Hepatocyte (in vitro differentiated cells): Measurements from ENCODE around the gene CCDC27. TPM values are rescaled to one million over a fixed set of nuclear protein-coding genes. Genes with fewer than 3 reads are reported as not detected.

Experiments
- DNase-seq: peaks from one replicate; pipeline ENCODE4 v3.0.0-alpha.2; 2016; ENCODE audit warnings: low spot score
- H2AFZ ChIP-seq: fragments of 200-600 bp; sonication (generic); 2 replicates; pipeline ENCODE4 v1.6.0; 2016; ENCODE audit warnings: antibody characterized with exemption, mild to moderate bottlenecking
- H3K27ac ChIP-seq: fragments of 200-600 bp; sonication (generic); 2 replicates; pipeline ENCODE4 v1.5.1; 2016; ENCODE audit warnings: mild to moderate bottlenecking
- H3K27me3 ChIP-seq: fragments of 200-600 bp; sonication (generic); 2 replicates; pipeline ENCODE4 v1.6.1; 2016
- H3K36me3 ChIP-seq: fragments of 200-600 bp; sonication (generic); replicated peaks from 2 replicates; pipeline ENCODE4 v1.5.1; 2016; ENCODE audit warnings: low read depth; ENCODE audit not compliant: insufficient read depth
- H3K4me1 ChIP-seq: fragments of 200-600 bp; sonication (generic); 2 replicates; pipeline ENCODE4 v1.5.1; 2016; ENCODE audit warnings: mild to moderate bottlenecking, moderate library complexity; ENCODE audit not compliant: insufficient read depth
- H3K4me2 ChIP-seq: fragments of 200-600 bp; sonication (generic); 2 replicates; pipeline ENCODE4 v1.6.0; 2016
- H3K4me3 ChIP-seq: fragments of 200-600 bp; sonication (generic); 2 replicates; pipeline ENCODE4 v1.5.1; 2016; ENCODE audit warnings: mild to moderate bottlenecking
- H3K79me2 ChIP-seq: fragments of 200-600 bp; sonication (generic); 2 replicates; pipeline ENCODE4 v1.6.0; 2017; ENCODE audit warnings: mild to moderate bottlenecking
- H3K9me2 ChIP-seq: fragments of 200-600 bp; sonication (generic); replicated peaks from 2 replicates; pipeline ENCODE4 v1.6.0; 2017; ENCODE audit warnings: mild to moderate bottlenecking; ENCODE audit not compliant: insufficient read depth
- H3K9me3 ChIP-seq: fragments of 200-600 bp; sonication (generic); 2 replicates; pipeline ENCODE4 v1.5.1; 2016; ENCODE audit warnings: low read depth, mild to moderate bottlenecking
- H4K20me1 ChIP-seq: fragments of 200-600 bp; sonication (generic); 2 replicates; pipeline ENCODE4 v1.6.0; 2016; ENCODE audit warnings: mild to moderate bottlenecking; ENCODE audit not compliant: insufficient read depth, poor library complexity, severe bottlenecking
- EZH2 ChIP-seq: fragments of 200-600 bp; sonication (generic); IDR thresholded peaks from 2 replicates; pipeline ENCODE4 v1.6.1; 2016; ENCODE audit warnings: antibody characterized with exemption, mild to moderate bottlenecking, borderline replicate concordance
- EZH2phosphoT487 ChIP-seq: fragments of 200-600 bp; sonication (generic); IDR thresholded peaks from one replicate; pipeline ENCODE4 v1.6.1; 2018; ENCODE audit warnings: antibody characterized with exemption, mild to moderate bottlenecking, low read depth, moderate library complexity; ENCODE audit not compliant: unreplicated experiment, severe bottlenecking
- WGBS: methylation state at CpG from one replicate; pipeline ENCODE4 v1.1.6; 2016; ENCODE audit warnings: low lambda C conversion rate; ENCODE audit errors: missing lambda C conversion rate; 5-methylcytosine and 5-hydroxymethylcytosine counted together
- polyA plus RNA-seq: library from polyadenylated mRNA; unstranded; fragments of >200 nt; fragmentation: Nextera tagmentation; extraction: Ambion mirVana; gene quantifications from 2 replicates; pipeline ENCODE4 v1.2.1, GENCODE V29; 2016
- total RNA-seq: library from RNA; depleted of rRNA; stranded (reverse); fragments of >200 nt; gene quantifications from 2 replicates; pipeline ENCODE4 v1.2.3, GENCODE V29; 2014
- TF ChIP-seq, protein P1 (sequence below): fragments of 200-600 bp; sonication (generic); IDR thresholded peaks from 2 replicates; pipeline ENCODE4 v1.5.1; 2016; ENCODE audit warnings: antibody characterized with exemption, mild to moderate bottlenecking; ENCODE audit not compliant: poor library complexity

CCDC27 gene
- total and polyA plus RNA-seq, 2 experiments from 2014 or later = 0.17 to 0.59 TPM

DNA sequence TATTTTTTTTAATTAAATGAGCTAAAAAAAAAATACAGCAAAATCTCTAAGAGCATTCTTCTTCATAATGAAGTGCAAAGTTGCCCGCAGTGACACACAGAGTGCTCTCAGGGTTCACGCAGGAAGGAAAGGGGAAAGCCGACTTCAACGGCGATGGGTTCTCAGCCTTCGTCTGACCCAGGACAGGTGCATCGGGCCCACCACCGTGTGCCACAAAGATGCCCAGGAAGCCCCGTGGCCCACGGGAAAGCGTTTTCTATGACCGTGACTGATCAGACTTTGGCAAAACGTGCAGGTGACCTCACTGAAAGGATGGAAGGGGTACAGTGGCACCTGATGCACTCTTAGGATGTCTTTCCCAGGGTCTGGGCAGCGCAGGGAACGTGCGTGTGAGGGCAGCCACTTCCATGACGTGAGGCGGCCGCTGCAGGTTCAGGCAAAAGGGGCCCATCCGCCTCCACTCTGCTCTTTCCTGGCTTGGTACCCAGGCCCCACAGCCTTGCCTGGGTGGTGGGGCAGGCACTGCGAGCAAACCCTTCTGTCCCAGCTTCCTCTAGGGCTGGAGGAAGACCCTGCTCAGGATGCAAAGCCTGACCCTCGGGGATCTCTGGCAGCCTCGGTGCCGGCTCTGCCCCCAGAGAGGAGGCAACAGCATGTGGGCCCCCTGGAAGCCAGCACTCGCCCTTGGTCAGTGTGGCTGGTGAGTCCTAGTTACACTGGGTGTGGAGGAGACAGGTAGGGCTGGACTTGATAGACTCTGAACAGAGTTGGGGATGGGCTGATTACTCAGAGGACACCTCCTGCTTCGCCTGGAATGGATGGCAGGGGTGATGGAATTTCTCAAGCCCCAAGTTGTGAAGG lies 35.7 kb downstream of the CCDC27 start:
- Histone ChIP-seq H2AFZ (no peak overlapping the region), H3K4me3 (no peak overlapping the region), H3K27ac (no peak overlapping the region), H4K20me1 (peaks cover 50% of the 10 kb centered on the region), H3K9me3 (no peaks in the 10 kb centered on the region), H3K4me1 (no peaks in the 10 kb centered on the region), H3K27me3 (no peaks in the 10 kb centered on the region), H3K9me2 (no peaks in the 10 kb centered on the region), H3K79me2 (peaks cover 41% of the 10 kb centered on the region), H3K4me2 (no peak overlapping the region), H3K36me3 (peaks cover 5% of the 10 kb centered on the region)
- 96% methylated on average over 26 of the region's 26 CpGs for WGBS
- no peak for TF ChIP-seq EZH2
- TF ChIP-seq EZH2phosphoT487 = no peak
- TF ChIP-seq, protein P1, sequence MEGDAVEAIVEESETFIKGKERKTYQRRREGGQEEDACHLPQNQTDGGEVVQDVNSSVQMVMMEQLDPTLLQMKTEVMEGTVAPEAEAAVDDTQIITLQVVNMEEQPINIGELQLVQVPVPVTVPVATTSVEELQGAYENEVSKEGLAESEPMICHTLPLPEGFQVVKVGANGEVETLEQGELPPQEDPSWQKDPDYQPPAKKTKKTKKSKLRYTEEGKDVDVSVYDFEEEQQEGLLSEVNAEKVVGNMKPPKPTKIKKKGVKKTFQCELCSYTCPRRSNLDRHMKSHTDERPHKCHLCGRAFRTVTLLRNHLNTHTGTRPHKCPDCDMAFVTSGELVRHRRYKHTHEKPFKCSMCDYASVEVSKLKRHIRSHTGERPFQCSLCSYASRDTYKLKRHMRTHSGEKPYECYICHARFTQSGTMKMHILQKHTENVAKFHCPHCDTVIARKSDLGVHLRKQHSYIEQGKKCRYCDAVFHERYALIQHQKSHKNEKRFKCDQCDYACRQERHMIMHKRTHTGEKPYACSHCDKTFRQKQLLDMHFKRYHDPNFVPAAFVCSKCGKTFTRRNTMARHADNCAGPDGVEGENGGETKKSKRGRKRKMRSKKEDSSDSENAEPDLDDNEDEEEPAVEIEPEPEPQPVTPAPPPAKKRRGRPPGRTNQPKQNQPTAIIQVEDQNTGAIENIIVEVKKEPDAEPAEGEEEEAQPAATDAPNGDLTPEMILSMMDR = no peak
- no peak for DNase-seq

DNA sequence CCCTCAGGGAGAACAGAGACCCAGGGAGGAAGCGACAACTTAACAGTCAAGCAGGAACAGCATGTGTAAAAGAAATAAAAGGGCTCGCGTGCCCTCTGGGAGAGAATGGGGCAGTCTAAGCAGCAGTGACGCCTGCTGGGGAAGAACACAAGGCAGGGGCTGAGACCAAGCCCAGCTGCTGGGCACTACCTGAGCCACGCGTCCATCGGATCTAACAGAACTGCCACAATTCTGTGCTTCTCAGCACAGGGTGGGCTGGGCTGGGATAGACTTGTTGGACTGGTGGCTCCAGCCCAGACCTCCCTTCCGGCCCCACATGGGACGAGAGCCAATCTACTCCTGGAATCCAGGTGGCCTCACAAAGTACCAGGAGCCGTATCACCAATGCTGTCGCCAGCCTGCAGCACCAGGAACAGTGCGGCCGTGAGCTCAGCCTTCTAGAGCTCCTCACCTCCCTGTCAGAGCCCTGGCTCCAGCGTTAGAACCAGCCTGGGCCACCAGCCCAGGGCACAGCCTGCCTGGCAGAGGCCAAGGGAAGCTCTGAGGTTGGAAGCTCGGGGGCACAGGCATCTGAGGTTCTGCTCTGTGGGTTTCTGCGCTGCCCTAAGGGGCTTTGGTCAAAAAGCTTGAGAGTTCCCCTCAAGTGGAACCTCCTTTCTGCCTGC lies 36.6 kb downstream of the CCDC27 start:
- Histone ChIP-seq H3K79me2 (peaks cover 50% of the 10 kb centered on the region), H3K4me1 (peaks cover 3% of the 10 kb centered on the region), H3K4me3 (no peak overlapping the region), H3K27me3 (no peaks in the 10 kb centered on the region), H4K20me1 (peaks cover 59% of the 10 kb centered on the region), H3K9me3 (no peaks in the 10 kb centered on the region), H3K9me2 (no peaks in the 10 kb centered on the region), H2AFZ (no peak overlapping the region), H3K4me2 (no peak overlapping the region), H3K36me3 (peaks cover 5% of the 10 kb centered on the region), H3K27ac (no peak overlapping the region)
- WGBS = 96% methylated on average over 16 of the region's 16 CpGs
- TF ChIP-seq EZH2 (no peak), EZH2phosphoT487 (no peak)
- TF ChIP-seq, protein P1 = no peak
- DNase-seq = no peak

GRCh38 chr1:3789421-3790300 lies 37.4 kb downstream of the CCDC27 start:
- H3K9me2 ChIP-seq = no peaks in the 10 kb centered on the region
- DNase-seq = no peak
- 95% methylated on average over 33 of the region's 34 CpGs for WGBS
- H3K4me2 ChIP-seq = no peak overlapping the region
- H4K20me1 ChIP-seq = peaks cover 66% of the 10 kb centered on the region
- H3K27ac ChIP-seq = no peak overlapping the region
- no peak overlapping the region for H3K4me3 ChIP-seq
- peaks cover 8% of the 10 kb centered on the region for H3K4me1 ChIP-seq
- no peaks in the 10 kb centered on the region for H3K27me3 ChIP-seq
- peaks cover 58% of the 10 kb centered on the region for H3K79me2 ChIP-seq
- TF ChIP-seq EZH2 (no peak), EZH2phosphoT487 (no peak)
- TF ChIP-seq, protein P1 = no peak
- no peak overlapping the region for H2AFZ ChIP-seq
- peaks cover 5% of the 10 kb centered on the region for H3K36me3 ChIP-seq
- no peaks in the 10 kb centered on the region for H3K9me3 ChIP-seq
